Endodermal cell (in vitro differentiated cells): ENCODE data around the gene FAT3. TPM values are rescaled to one million over a fixed set of nuclear protein-coding genes. Genes with fewer than 3 reads are reported as not detected.

Source experiments
- DNase-seq: peaks from one replicate; pipeline ENCODE4 v3.0.0-alpha.2; 2017
- H3K27ac ChIP-seq: 2 replicates; pipeline ENCODE4 v1.5.1; 2013; ENCODE audit warnings: mild to moderate bottlenecking, low read depth, low read length, moderate library complexity
- H3K27me3 ChIP-seq: 2 replicates; pipeline ENCODE4 v1.6.1; 2013; ENCODE audit warnings: mild to moderate bottlenecking, low read length, moderate library complexity; ENCODE audit not compliant: insufficient read depth, control insufficient read depth, poor library complexity, severe bottlenecking
- H3K36me3 ChIP-seq: 2 replicates; pipeline ENCODE4 v1.7.0; 2013; ENCODE audit warnings: mild to moderate bottlenecking, low read length, moderate library complexity; ENCODE audit not compliant: control insufficient read depth, insufficient read depth
- H3K4me1 ChIP-seq: one replicate; pipeline ENCODE4 v1.7.0; 2013; ENCODE audit warnings: low read length; ENCODE audit not compliant: control insufficient read depth, insufficient read depth
- H3K4me3 ChIP-seq: 2 replicates; pipeline ENCODE4 v1.5.1; 2013; ENCODE audit warnings: mild to moderate bottlenecking, low read length, moderate library complexity
- H3K9ac ChIP-seq: 2 replicates; pipeline ENCODE4 v1.6.1; 2013; ENCODE audit warnings: mild to moderate bottlenecking, low read length, moderate library complexity; ENCODE audit not compliant: poor library complexity, severe bottlenecking; ENCODE audit errors: extremely low read depth
- H3K9me3 ChIP-seq: 2 replicates; pipeline ENCODE4 v1.6.1; 2013; ENCODE audit warnings: mild to moderate bottlenecking, low read length, moderate library complexity; ENCODE audit not compliant: control insufficient read depth
- H3K27ac Mint-ChIP-seq: 2 replicates; pipeline ENCODE4 v1.8.0; 2020; ENCODE audit warnings: mixed read lengths
- H3K27me3 Mint-ChIP-seq: 2 replicates; pipeline ENCODE4 v1.8.0; 2021; ENCODE audit warnings: mild to moderate bottlenecking, mixed read lengths; ENCODE audit not compliant: insufficient read depth
- H3K36me3 Mint-ChIP-seq: 2 replicates; pipeline ENCODE4 v1.8.0; 2020; ENCODE audit warnings: low read depth, mixed read lengths
- H3K4me1 Mint-ChIP-seq: 2 replicates; pipeline ENCODE4 v1.8.0; 2020; ENCODE audit warnings: mixed read lengths
- H3K4me3 Mint-ChIP-seq: 2 replicates; pipeline ENCODE4 v1.8.0; 2020; ENCODE audit warnings: mild to moderate bottlenecking, moderate library complexity, mixed read lengths
- H3K9me3 Mint-ChIP-seq: 2 replicates; pipeline ENCODE4 v1.8.0; 2020; ENCODE audit warnings: mild to moderate bottlenecking, mixed read lengths
- WGBS, 2 experiments: methylation state at CpG; one replicate each; pipeline versions ENCODE4 v1.1.5 to v1.1.7; 2013; ENCODE audit warnings: missing lambda C conversion rate in 2 of 2, mixed read lengths in 1 of 2; ENCODE audit not compliant: insufficient coverage in 1 of 2, insufficient read length in 1 of 2; 5-methylcytosine and 5-hydroxymethylcytosine counted together
- total RNA-seq, 2 donors: library from RNA; stranded (reverse); fragmentation: NEBNext Ultra II Directional in 1 of 2; extraction: Animal tissue kit (Norgen Biotek cat#: 25700) in 1 of 2; gene quantifications; 2 replicates in 1 of 2; 3 replicates in 1 of 2; pipeline ENCODE4 v1.2.1, GENCODE V29; 2021
- TF ChIP-seq, protein P1 (sequence below): fragments of 200-600 bp; sonication (generic); conservative IDR thresholded peaks from 2 replicates; pipeline ENCODE4 v1.5.0; 2021; ENCODE audit warnings: antibody characterized with exemption, mild to moderate bottlenecking

FAT3 gene
- total RNA-seq, 2 donors from 2014 or later, result 11.6 to 24.9 TPM

DNA sequence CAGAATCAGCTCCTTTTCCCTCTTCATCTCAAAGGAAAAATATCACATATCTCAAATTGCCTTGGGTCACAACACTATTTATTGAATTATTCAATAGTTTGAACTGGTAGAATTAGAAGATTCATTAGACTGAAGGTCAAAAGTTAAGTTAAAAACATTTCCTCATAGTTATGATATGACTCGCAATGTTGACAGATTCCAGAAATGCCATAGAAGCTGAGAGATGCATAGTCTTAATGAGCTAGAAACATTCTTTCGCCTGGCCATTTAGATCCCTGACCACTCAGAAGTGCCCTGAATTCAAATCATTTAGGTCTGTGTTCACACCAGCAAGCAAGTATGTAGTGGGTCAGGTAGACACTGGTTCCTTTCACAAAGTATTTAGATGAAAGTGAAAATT is 44.4 kb downstream of the FAT3 start:
- peaks cover 16% of the 10 kb centered on the region for H3K27me3 ChIP-seq
- H3K27ac ChIP-seq, result no peak overlapping the region
- H3K36me3 ChIP-seq, result no peaks in the 10 kb centered on the region
- TF ChIP-seq, protein P1, sequence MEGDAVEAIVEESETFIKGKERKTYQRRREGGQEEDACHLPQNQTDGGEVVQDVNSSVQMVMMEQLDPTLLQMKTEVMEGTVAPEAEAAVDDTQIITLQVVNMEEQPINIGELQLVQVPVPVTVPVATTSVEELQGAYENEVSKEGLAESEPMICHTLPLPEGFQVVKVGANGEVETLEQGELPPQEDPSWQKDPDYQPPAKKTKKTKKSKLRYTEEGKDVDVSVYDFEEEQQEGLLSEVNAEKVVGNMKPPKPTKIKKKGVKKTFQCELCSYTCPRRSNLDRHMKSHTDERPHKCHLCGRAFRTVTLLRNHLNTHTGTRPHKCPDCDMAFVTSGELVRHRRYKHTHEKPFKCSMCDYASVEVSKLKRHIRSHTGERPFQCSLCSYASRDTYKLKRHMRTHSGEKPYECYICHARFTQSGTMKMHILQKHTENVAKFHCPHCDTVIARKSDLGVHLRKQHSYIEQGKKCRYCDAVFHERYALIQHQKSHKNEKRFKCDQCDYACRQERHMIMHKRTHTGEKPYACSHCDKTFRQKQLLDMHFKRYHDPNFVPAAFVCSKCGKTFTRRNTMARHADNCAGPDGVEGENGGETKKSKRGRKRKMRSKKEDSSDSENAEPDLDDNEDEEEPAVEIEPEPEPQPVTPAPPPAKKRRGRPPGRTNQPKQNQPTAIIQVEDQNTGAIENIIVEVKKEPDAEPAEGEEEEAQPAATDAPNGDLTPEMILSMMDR, result no peak
- peaks cover 8% of the 10 kb centered on the region for H3K4me1 ChIP-seq
- Mint-ChIP-seq H3K4me1 (peaks cover 39% of the 10 kb centered on the region), H3K27me3 (peaks cover 20% of the 10 kb centered on the region), H3K27ac (peak overlapping the region; percentile 76), H3K4me3 (no peak overlapping the region), H3K9me3 (no peaks in the 10 kb centered on the region), H3K36me3 (no peaks in the 10 kb centered on the region)
- H3K9me3 ChIP-seq, result no peaks in the 10 kb centered on the region
- no peak for DNase-seq
- H3K9ac ChIP-seq, result no peak overlapping the region
- 87 to 95% methylated on average over 2 of the region's 2 CpGs for WGBS, 2 experiments
- H3K4me3 ChIP-seq, result no peak overlapping the region

DNA sequence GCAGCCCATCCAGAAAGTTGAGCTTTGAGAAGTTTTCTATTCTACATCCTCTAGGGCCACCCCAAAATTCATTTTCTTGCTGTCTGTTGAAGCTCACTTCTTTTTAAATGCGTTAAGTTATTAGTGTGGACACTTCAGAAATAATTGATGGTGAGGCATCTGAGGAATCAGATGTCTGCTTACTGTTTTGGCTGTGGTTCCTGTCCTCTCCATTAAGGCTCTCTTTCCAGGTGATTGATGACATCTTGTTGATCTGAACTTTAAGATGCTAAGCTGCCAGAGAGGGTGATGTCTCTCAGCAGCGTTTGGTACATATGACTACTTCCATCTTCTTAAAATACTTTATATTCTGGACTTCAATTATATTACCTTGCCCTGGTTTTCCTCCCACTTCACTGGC is 45.2 kb downstream of the FAT3 start:
- no peak overlapping the region for H3K9ac ChIP-seq
- Mint-ChIP-seq H3K4me1 (peaks cover 32% of the 10 kb centered on the region), H3K36me3 (no peaks in the 10 kb centered on the region), H3K27me3 (peaks cover 20% of the 10 kb centered on the region), H3K27ac (peak overlapping the region; percentile 29), H3K4me3 (no peak overlapping the region), H3K9me3 (no peaks in the 10 kb centered on the region)
- 96 to 100% methylated on average over 1 to 2 of the region's 2 CpGs for WGBS, 2 experiments
- peaks cover 16% of the 10 kb centered on the region for H3K27me3 ChIP-seq
- H3K4me1 ChIP-seq, result peaks cover 8% of the 10 kb centered on the region
- H3K27ac ChIP-seq, result no peak overlapping the region
- H3K4me3 ChIP-seq, result no peak overlapping the region
- no peaks in the 10 kb centered on the region for H3K9me3 ChIP-seq
- DNase-seq, result no peak
- no peaks in the 10 kb centered on the region for H3K36me3 ChIP-seq
- TF ChIP-seq, protein P1, result no peak

DNA sequence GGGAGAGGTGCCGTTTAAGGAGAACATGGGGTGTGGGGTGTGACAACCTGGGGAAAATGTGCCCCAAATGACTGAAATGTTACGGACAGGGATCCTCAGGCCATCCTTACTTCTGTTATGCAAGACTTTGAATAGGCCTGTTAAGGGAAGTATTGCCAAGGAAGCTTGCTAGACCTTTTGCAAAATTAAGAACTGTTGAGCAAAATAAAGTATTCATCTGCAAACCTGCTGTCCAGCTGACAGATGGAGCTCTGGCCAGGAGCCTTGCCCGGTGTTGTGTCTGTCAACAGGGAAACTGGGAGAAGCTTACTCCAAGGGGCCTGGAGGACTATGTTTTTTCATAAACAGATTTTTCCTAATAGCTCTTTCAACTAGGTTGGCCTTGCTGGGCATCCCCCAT is 48.0 kb downstream of the FAT3 start:
- Histone ChIP-seq H3K36me3 (no peaks in the 10 kb centered on the region), H3K4me3 (no peak overlapping the region), H3K27ac (no peak overlapping the region), H3K9me3 (no peaks in the 10 kb centered on the region), H3K9ac (no peak overlapping the region), H3K27me3 (no peaks in the 10 kb centered on the region), H3K4me1 (no peaks in the 10 kb centered on the region)
- H3K4me3 Mint-ChIP-seq, result no peak overlapping the region
- H3K27ac Mint-ChIP-seq, result no peak overlapping the region
- DNase-seq, result no peak
- peaks cover 13% of the 10 kb centered on the region for H3K4me1 Mint-ChIP-seq
- WGBS, 2 experiments, result 88 to 96% methylated on average over 3 of the region's 3 CpGs
- no peaks in the 10 kb centered on the region for H3K9me3 Mint-ChIP-seq
- H3K27me3 Mint-ChIP-seq, result peaks cover 7% of the 10 kb centered on the region
- TF ChIP-seq, protein P1, result no peak
- no peaks in the 10 kb centered on the region for H3K36me3 Mint-ChIP-seq
